ENCODE data around the gene CBX7.

DNA sequence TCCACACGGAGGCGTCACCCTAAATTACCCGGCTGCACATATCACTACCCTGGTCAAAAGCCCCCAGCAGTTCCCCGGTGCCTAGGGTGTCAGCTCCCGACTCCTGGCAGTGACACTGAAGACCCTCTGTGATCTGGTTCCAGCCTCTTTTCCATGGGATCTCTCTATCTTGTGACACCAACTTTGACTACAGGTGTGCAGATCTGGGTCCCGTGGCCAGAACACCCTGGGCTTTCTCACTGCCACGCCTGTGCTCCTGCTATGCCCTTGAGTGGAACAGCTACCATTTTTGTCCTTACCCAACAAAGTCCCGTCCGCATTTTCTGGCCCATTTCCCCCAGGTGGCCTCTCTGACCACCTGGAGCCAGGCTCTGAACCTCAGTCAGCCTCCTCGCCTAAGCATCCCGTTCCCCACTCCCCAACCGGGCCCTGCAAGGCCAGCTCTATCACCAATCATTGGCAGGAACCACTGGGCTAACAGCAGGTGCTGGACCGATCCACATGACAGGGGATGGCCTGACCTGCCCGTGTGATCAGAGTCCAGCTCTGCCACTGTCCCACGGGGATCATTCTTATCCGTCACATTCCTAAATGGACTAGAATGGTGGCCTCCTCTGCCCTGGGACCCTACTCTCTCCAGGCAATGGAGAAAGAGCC is 20.7 kb upstream of the CBX7 start:
- TF ChIP-seq RFX5 (IDR thresholded peaks at IDR 0.05; ENCODE audit: low read depth, low read length) (no peak), FOS (IDR thresholded peaks at IDR 0.05; ENCODE audit: low read depth, low read length) (no peak), POLR2A (IDR thresholded peaks at IDR 0.05; ENCODE audit: low read depth, low read length) (no peak), CHD1 (IDR thresholded peaks at IDR 0.05; ENCODE audit: low read depth, low read length) (no peak), MAZ (IDR thresholded peaks at IDR 0.05; ENCODE audit: borderline replicate concordance, low read depth, low read length) (no peak), SMC3 (IDR thresholded peaks at IDR 0.05; ENCODE audit: low read depth, low read length) (no peak), BHLHE40 (IDR thresholded peaks at IDR 0.05; ENCODE audit: low read depth, low read length) (no peak), RAD21 (IDR thresholded peaks at IDR 0.05; ENCODE audit: low read length) (no peak), CEBPB (IDR thresholded peaks at IDR 0.05; ENCODE audit: low read depth, low read length) (no peak)
- TF ChIP-seq, protein P1, sequence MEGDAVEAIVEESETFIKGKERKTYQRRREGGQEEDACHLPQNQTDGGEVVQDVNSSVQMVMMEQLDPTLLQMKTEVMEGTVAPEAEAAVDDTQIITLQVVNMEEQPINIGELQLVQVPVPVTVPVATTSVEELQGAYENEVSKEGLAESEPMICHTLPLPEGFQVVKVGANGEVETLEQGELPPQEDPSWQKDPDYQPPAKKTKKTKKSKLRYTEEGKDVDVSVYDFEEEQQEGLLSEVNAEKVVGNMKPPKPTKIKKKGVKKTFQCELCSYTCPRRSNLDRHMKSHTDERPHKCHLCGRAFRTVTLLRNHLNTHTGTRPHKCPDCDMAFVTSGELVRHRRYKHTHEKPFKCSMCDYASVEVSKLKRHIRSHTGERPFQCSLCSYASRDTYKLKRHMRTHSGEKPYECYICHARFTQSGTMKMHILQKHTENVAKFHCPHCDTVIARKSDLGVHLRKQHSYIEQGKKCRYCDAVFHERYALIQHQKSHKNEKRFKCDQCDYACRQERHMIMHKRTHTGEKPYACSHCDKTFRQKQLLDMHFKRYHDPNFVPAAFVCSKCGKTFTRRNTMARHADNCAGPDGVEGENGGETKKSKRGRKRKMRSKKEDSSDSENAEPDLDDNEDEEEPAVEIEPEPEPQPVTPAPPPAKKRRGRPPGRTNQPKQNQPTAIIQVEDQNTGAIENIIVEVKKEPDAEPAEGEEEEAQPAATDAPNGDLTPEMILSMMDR (conservative IDR thresholded peaks at IDR 0.05; ENCODE audit: low read depth, low read length): no peak
- TF ChIP-seq, protein P2, sequence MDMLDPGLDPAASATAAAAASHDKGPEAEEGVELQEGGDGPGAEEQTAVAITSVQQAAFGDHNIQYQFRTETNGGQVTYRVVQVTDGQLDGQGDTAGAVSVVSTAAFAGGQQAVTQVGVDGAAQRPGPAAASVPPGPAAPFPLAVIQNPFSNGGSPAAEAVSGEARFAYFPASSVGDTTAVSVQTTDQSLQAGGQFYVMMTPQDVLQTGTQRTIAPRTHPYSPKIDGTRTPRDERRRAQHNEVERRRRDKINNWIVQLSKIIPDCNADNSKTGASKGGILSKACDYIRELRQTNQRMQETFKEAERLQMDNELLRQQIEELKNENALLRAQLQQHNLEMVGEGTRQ (IDR thresholded peaks at IDR 0.05; ENCODE audit: low read depth, low read length): no peak
- TF ChIP-seq, protein P3, sequence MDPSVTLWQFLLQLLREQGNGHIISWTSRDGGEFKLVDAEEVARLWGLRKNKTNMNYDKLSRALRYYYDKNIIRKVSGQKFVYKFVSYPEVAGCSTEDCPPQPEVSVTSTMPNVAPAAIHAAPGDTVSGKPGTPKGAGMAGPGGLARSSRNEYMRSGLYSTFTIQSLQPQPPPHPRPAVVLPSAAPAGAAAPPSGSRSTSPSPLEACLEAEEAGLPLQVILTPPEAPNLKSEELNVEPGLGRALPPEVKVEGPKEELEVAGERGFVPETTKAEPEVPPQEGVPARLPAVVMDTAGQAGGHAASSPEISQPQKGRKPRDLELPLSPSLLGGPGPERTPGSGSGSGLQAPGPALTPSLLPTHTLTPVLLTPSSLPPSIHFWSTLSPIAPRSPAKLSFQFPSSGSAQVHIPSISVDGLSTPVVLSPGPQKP (IDR thresholded peaks at IDR 0.05; ENCODE audit: borderline replicate concordance, low read depth, low read length): no peak

Measured in IMR-90 (cell line).